Sciatic nerve (tissue), 2 donors: Measurements from ENCODE around the gene TMEM14A. TPM values are rescaled to one million over a fixed set of nuclear protein-coding genes. Genes with fewer than 3 reads are reported as not detected.

Experiments used
- ATAC-seq: fragments of 200-7000 bp; cut with Tn5 transposase; one replicate; pipeline ENCODE4 v1.9.1; 2020; ENCODE audit warnings: mild to moderate bottlenecking, moderate library complexity
- DNase-seq: peaks from one replicate; pipeline ENCODE4 v3.0.0-alpha.2; 2020; ENCODE audit warnings: low spot score
- intact Hi-C: fragments of 100-400 bp; cut with DNase I; formaldehyde crosslinking; loops from one replicate; pipeline ENCODE4 v1.14.2; 2022
- total RNA-seq: library from RNA; stranded (reverse); fragmentation: NEBNext Ultra II Directional; extraction: Animal tissue kit (Norgen Biotek cat#: 25700); gene quantifications from one replicate; pipeline ENCODE4 v1.2.1, GENCODE V29; 2021
- donor health status: DM: no; HTN: no; CAD: no.
- donor health status: DM: no; HTN: no; CAD: no.

The TMEM14A gene
- 29.6 TPM for total RNA-seq

DNA sequence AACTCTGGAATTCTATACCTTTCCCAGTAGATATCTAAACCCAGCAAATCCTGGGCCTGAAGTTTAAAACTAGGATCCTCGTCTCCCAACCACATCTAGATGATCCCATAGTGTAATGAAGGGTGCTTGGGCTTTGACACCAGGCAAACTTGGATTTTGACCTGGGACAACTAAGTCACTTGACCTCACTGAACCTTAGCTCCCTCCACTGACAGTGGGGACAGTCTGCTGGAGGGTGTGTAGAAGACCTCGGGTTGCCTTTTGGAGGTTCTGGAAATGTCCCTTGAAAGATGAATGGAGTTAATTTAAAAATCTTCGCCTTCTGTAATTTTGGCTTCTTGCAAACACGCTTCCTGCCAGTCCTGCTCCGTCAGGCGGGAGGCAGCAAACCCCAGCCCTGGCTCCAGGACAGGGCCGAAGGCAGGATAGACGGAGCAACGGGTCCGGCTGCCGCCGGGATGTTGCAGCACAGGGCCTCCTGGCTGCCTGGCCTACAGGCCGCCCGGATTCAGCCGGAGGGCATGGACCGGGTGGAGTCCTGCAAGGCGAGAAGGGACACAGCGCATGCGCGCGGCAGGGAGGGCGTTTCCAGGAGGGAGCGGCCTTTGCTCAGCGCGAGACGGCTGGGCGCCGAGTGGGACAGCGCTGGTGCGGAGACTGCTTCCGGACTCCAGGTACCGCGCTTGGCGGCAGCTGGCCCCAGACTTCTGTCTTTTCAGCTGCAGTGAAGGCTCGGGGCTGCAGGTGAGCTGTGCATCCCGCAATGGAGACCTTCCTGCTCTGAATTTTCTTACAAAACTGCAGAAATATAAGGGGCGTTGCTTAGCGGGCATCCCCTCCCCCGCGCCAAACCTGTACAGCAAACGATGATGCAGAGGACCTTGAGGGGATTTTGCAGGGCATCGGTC lies at the start of gene TMEM14A:
Gene TMEM14A, plus strand, starts transcription at position 612 of the 908 bp plus-strand sequence. CDS start 5,990 bp downstream, outside the sequence.
- intact Hi-C loops: no loop called here
- peak; percentile 97 for DNase-seq
- ATAC-seq: peak; percentile 100

DNA sequence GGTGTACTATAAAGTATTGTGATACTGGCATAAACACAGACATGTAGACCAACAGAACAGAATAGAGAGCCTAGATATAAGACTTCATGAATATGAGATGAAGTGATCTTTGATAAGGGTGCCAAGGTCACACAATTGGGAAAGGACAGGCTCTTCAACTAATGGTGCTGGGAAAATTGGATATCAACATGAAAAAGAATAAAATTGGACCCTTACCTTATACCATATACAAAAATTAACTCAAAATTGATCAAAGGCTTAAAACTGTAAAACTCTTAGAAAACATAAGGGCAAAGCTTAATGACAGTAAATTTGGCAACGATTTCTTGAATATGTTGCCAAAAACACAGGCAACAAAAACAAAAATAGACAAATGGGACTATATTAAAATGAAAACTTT lies 49.3 kb upstream of the TMEM14A start:
- DNase-seq (no peak), ATAC-seq (no peak)
- intact Hi-C loops: no loop called here

GRCh38 chr6:52622810-52623209 lies 48.1 kb upstream of the TMEM14A start:
- DNase-seq: no peak
- ATAC-seq: no peak
- intact Hi-C loops: no loop called here

GRCh38 chr6:52632011-52632410 lies 38.9 kb upstream of the TMEM14A start:
- no peak for ATAC-seq
- no peak for DNase-seq
- intact Hi-C loops: no loop called here

DNA sequence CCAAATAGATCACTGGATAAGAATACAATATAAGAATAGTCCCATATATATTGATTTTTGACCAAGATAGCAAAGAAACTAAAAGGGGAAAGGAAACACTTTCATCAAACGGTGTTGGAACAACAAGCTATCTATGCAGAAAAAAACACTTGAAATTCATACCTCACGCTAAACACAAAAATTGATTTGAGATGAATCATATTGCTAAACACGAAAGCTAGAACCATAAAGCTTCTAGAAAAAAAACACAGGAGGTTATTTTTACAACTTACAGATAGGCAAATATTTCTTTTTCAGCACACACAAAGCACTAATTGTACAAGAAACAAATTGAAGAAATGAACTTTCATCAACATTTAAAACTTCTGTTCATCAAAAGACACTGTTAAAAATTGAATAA lies 36.7 kb upstream of the TMEM14A start:
- ATAC-seq (no peak), DNase-seq (no peak)
- intact Hi-C loops: no loop called here

DNA sequence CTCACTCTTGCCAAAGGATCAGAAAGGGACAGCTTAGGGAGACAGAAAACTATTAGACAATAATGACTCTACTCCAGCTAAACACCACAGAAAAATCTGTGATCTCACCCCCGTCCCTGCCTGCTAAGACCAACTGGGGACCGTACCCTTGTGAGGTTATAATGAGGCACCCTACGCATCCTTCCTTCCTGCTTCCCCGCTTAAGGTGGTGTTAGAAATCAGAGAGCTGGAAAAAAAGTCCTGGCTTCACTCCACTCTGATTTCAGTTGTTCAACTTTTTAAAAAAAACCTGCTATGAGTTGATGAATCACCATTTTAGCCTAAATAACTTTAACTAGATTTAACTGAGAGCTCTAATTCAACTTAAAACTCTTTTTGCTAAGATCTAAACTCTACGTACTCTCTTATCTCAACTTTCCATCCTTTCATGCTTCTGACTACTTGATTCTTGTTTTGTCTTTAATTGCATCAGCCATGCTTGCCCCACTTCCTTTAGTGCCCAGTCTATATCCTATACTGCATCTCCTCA lies 35.8 kb upstream of the TMEM14A start:
- intact Hi-C loops: no loop called here
- ATAC-seq (no peak), DNase-seq (no peak)

GRCh38 chr6:52636830-52637229 lies 34.1 kb upstream of the TMEM14A start:
- intact Hi-C loops: no loop called here
- ATAC-seq (no peak), DNase-seq (no peak)

- ATAC-seq (no peak), DNase-seq (no peak)
- intact Hi-C loops: no loop called here
Observed at GRCh38 chr6:52639493-52639892, 31.4 kb upstream of the TMEM14A start.

GRCh38 chr6:52640170-52640569 lies 30.7 kb upstream of the TMEM14A start:
- intact Hi-C loops: no loop called here
- ATAC-seq (peak; percentile 86), DNase-seq (peak; percentile 62)

- intact Hi-C loops: no loop called here
- DNase-seq: no peak
- no peak for ATAC-seq
Observed at GRCh38 chr6:52640916-52641315, 30.0 kb upstream of the TMEM14A start.

GRCh38 chr6:52641388-52641787 lies 29.5 kb upstream of the TMEM14A start:
- no peak for ATAC-seq
- intact Hi-C loops: no loop called here

DNA sequence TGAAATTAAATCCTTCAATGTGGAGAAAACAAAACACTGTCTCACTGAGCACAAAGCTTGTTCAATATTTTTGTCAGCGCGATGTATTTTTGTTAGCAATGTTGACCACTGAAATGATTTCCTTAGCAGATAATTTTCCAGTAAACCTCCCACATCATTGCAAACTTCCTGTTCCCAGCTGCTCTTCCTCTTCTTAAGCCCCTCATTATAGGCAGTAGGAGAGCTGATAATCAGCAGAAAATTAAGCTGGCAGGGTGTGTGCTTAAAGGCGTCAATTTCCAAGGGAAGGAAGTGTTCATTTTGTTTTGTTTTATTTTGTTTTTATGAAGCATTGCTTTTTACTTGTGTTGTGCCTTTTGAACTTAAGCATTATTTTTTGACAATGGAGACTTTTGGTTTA lies 29.1 kb upstream of the TMEM14A start:
- intact Hi-C loops: no loop called here
- no peak for DNase-seq
- ATAC-seq: peak; percentile 57

More at GRCh38 chr6:52641388-52641787, 29.5 kb upstream of the TMEM14A start:
- no peak for DNase-seq

- DNase-seq: no peak
- intact Hi-C loops: no loop called here
- no peak for ATAC-seq
Observed at GRCh38 chr6:52642368-52642767, 28.5 kb upstream of the TMEM14A start.

DNA sequence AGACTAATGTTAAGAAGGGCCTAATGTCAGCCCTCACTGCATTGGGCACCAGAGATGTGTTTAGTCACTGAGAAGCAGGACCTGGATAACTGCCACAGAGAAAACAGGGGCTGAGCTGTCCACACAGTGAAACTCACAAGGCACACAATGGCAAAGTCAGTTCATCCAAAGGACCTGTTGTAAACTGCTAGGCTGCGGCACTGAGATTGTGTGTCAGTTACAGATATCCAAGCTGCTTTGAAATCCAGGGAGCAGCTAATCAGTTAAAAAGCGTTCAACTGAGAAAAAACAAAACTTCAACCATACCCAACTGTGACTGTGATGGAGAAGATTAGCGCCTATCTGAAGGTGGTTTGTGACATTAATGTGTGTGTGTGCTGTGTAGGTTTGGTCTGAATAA lies 27.8 kb upstream of the TMEM14A start:
- intact Hi-C loops: no loop called here
- DNase-seq (no peak), ATAC-seq (no peak)

DNA sequence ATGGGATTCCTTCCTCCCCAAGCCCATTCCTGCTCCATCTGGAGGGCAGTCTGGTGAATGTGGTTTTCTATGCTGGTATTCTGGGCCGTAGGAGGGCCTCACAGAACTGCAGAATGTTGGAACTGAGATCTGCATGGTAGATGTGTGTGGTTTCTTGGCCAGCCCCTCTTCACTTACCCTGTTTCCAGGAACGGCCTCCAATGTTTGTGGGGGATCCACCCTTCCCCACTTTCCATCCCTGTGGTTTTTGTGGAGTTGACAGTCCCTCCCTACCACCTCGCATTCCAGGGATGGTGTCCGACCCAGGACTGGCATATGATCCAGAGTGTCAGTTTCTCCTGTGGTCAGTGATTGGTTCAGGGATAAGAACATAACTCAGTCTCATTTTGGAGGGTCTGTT lies 26.7 kb upstream of the TMEM14A start:
- intact Hi-C loops: no loop called here
- DNase-seq (no peak), ATAC-seq (no peak)

GRCh38 chr6:52645976-52646375 lies 24.9 kb upstream of the TMEM14A start:
- ATAC-seq: no peak
- intact Hi-C loops: no loop called here
- DNase-seq: no peak

GRCh38 chr6:52647199-52647598 lies 23.7 kb upstream of the TMEM14A start:
- intact Hi-C loops: no loop called here
- ATAC-seq: no peak
- DNase-seq: no peak

- intact Hi-C loops: loop anchor here (5.0 kb wide), 1 partner anchor 52 kb away; no protein-coding TSS in a partner anchor
- ATAC-seq: peak; percentile 31
Observed at GRCh38 chr6:52649536-52650160, 21.3 kb upstream of the TMEM14A start.

GRCh38 chr6:52650941-52651340 lies 20.0 kb upstream of the TMEM14A start:
- ATAC-seq (no peak), DNase-seq (no peak)
- intact Hi-C loops: loop anchor here (5.0 kb wide), 1 partner anchor 54 kb away; no protein-coding TSS in a partner anchor

More at GRCh38 chr6:52649536-52650160, 21.3 kb upstream of the TMEM14A start:
- DNase-seq: no peak

DNA sequence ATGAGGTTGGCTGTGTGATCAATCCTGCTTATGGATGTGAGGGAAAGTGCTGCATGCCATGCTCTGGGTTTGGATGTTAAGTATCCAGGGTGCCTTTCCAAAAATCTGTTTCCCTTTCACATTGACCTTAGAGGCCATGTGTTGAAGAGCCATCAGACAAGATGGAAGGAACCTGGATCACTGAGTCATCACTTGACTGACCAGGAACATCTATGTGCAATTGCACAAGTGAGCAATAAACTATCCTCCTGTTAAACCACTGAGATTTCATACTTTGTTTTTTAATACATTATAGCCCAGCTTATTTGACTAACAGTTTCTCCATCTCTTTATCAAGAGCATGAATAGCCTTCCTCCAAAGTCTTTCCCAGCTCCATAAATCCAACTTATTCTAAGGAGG lies 17.8 kb upstream of the TMEM14A start:
- ATAC-seq (no peak), DNase-seq (no peak)

More for the DNA sequence above, 17.8 kb upstream of the TMEM14A start:
- intact Hi-C loops: loop anchor here (5.0 kb wide), 1 partner anchor 56 kb away; no protein-coding TSS in a partner anchor
